IMR-90 (cell line): Measurements from ENCODE around the gene SNTG2.

ENCODE experiments used
- BHLHE40 ChIP-seq: fragments of 150-350 bp; IDR thresholded peaks from 2 replicates; pipeline ENCODE4 v1.6.1; 2016; ENCODE audit warnings: mild to moderate bottlenecking, low read depth, low read length
- CEBPB ChIP-seq: IDR thresholded peaks from 2 replicates; pipeline ENCODE4 v1.6.1; 2012; ENCODE audit warnings: low read depth, low read length, improper control_type of control experiment
- CTCF ChIP-seq: conservative IDR thresholded peaks from 2 replicates; pipeline ENCODE4 v1.5.1; 2012; ENCODE audit warnings: mild to moderate bottlenecking, low read depth, low read length, improper control_type of control experiment
- FOS ChIP-seq: fragments of 150-350 bp; IDR thresholded peaks from 2 replicates; pipeline ENCODE4 v1.6.1; 2016; ENCODE audit warnings: low read depth, low read length
- POLR2A ChIP-seq: IDR thresholded peaks from 2 replicates; pipeline ENCODE4 v1.6.1; 2012; ENCODE audit warnings: mild to moderate bottlenecking, low read depth, low read length
- RAD21 ChIP-seq: IDR thresholded peaks from 2 replicates; pipeline ENCODE4 v1.6.1; 2012; ENCODE audit warnings: low read length, improper control_type of control experiment
- SMC3 ChIP-seq: fragments of 150-350 bp; IDR thresholded peaks from 2 replicates; pipeline ENCODE4 v1.6.1; 2016; ENCODE audit warnings: low read depth, mild to moderate bottlenecking, antibody characterized with exemption, low read length, moderate library complexity

DNA sequence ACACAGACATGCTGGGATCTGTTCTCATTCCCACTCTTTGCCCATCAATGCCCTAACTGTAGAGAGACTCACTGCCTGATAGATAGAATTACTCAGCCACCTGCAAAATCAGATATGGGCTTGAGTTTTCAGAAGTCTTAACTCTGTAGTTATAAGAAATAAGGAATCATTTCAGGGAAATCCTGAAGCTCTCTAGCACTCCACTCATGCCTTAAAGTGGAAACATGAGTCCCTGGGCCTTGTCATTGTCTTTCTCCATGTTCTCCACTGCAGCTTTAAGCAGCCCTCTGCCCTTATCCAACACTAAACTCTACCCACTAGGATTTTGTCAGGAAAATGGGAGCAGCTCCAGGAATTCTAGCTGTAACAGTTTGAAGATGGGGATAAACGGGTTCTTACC is 192.5 kb downstream of the SNTG2 start:
- TF ChIP-seq CTCF (no peak), CEBPB (no peak), FOS (no peak), RAD21 (no peak), POLR2A (no peak), SMC3 (no peak), BHLHE40 (no peak)
